Measurements from ENCODE around the gene NAA50. TPM values are rescaled to one million over a fixed set of nuclear protein-coding genes. Genes with fewer than 3 reads are reported as not detected.
A peak's percentile ranks its signal among the peaks of the same experiment; 100 is the strongest.

NAA50 gene
- total and polyA plus RNA-seq, 2 of the 13 experiments (the other 11 are each of a cell fraction or from before 2014, with no cell fraction given), result 30.2 to 233 TPM

DNA sequence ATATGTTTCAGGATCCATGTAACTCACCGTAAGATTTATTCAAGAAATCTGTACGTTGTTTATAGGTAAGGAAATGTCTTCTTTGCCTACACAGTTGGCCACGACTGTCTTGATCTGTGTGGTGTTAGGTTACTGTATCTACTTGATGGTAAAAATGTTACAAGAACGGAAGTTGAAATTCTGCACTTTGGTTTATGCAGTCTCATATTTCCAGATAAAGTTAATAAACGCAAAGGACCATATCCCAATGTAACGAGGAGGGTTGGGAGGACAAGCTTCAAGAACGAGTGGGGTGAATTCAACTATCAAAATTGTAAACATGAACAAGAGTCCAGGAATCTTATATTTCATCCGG is 50.6 kb downstream of the NAA50 start (continued):
- TF ChIP-seq, protein P1, sequence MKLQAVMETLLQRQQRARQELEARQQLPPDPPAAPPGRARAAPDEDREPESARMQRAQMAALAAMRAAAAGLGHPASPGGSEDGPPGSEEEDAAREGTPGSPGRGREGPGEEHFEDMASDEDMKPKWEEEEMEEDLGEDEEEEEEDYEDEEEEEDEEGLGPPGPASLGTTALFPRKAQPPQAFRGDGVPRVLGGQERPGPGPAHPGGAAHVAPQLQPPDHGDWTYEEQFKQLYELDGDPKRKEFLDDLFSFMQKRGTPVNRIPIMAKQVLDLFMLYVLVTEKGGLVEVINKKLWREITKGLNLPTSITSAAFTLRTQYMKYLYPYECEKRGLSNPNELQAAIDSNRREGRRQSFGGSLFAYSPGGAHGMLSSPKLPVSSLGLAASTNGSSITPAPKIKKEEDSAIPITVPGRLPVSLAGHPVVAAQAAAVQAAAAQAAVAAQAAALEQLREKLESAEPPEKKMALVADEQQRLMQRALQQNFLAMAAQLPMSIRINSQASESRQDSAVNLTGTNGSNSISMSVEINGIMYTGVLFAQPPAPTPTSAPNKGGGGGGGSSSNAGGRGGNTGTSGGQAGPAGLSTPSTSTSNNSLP (IDR thresholded peaks at IDR 0.05; ENCODE audit: low read depth, low read length), result 0 out of 2 replicates have a peak, but pooled peaks have one; percentile 10
- TF ChIP-seq ZNF44 (CRISPR knock-in tag; IDR thresholded peaks at IDR 0.05), result no peak
- TF ChIP-seq SMARCC2 (IDR thresholded peaks at IDR 0.05), result no peak
- TF ChIP-seq ZBTB1 (CRISPR knock-in tag; IDR thresholded peaks at IDR 0.05; ENCODE audit: borderline replicate concordance), result no peak
- TF ChIP-seq, protein P2, sequence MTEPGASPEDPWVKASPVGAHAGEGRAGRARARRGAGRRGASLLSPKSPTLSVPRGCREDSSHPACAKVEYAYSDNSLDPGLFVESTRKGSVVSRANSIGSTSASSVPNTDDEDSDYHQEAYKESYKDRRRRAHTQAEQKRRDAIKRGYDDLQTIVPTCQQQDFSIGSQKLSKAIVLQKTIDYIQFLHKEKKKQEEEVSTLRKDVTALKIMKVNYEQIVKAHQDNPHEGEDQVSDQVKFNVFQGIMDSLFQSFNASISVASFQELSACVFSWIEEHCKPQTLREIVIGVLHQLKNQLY (CRISPR knock-in tag; IDR thresholded peaks at IDR 0.05), result no peak
- no peak for TF ChIP-seq ONECUT2 (CRISPR knock-in tag; IDR thresholded peaks at IDR 0.05)
- no peak for TF ChIP-seq DMAP1 (CRISPR knock-in tag; IDR thresholded peaks at IDR 0.05)
- TF ChIP-seq MIER3 (CRISPR knock-in tag; IDR thresholded peaks at IDR 0.05; ENCODE audit: borderline replicate concordance), result no peak
- no peak for TF ChIP-seq SALL1 (CRISPR knock-in tag; IDR thresholded peaks at IDR 0.05)

DNA sequence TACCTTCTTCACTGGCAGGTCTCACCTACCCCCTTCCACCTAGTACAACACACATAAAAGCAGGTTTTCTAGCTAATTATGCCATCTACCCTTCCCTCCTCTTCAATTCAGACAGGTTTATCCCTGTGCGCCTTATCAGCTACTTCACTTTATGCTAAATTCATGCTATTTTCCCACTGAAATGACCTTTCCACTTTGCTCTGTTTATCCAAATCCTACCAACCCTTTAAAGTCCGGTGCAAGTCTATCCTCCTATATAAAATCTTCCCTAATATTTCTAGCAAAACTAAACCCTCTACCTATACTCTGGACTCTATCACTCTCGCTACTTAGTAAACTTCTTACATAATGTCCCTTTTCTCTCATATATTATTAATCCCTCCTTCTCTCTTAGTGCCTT is 55.6 kb downstream of the NAA50 start:
- no peak for ATAC-seq
- peaks cover 64% of the 10 kb centered on the region for H3K4me1 ChIP-seq (ENCODE audit: insufficient read depth, low read length)
- no peak for TF ChIP-seq PLRG1 (conservative IDR thresholded peaks at IDR 0.05)
- TF ChIP-seq HMGA1 (CRISPR knock-in tag; conservative IDR thresholded peaks at IDR 0.05), result no peak
- no peak for TF ChIP-seq RAD51 (IDR thresholded peaks at IDR 0.05; ENCODE audit: borderline replicate concordance)
- TF ChIP-seq HNF4G (IDR thresholded peaks at IDR 0.05; ENCODE audit: borderline replicate concordance, low read depth, low read length), result 0 out of 2 replicates have a peak, but pooled peaks have one; percentile 21
- TF ChIP-seq HNF4G (CRISPR knock-in tag; IDR thresholded peaks at IDR 0.05; ENCODE audit: borderline replicate concordance, low read depth), result no peak
- TF ChIP-seq ZFX (CRISPR knock-in tag; IDR thresholded peaks at IDR 0.05; ENCODE audit: low read depth), result no peak
- TF ChIP-seq HNF4A (CRISPR knock-in tag; IDR thresholded peaks at IDR 0.05), result peak; percentile 34; the same call in 1 of the 2 replicates
- no peak for TF ChIP-seq ZNF230 (CRISPR knock-in tag; IDR thresholded peaks at IDR 0.05)
- no peak for TF ChIP-seq ARNT (IDR thresholded peaks at IDR 0.05)
- TF ChIP-seq RBAK (CRISPR knock-in tag; IDR thresholded peaks at IDR 0.05), result no peak
- TF ChIP-seq FOXJ3 (CRISPR knock-in tag; IDR thresholded peaks at IDR 0.05; ENCODE audit: borderline replicate concordance), result 0 out of 2 replicates have a peak, but pooled peaks have one; percentile 26
- TF ChIP-seq, protein P3, sequence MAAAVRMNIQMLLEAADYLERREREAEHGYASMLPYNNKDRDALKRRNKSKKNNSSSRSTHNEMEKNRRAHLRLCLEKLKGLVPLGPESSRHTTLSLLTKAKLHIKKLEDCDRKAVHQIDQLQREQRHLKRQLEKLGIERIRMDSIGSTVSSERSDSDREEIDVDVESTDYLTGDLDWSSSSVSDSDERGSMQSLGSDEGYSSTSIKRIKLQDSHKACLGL (CRISPR knock-in tag; IDR thresholded peaks at IDR 0.05), result no peak
- TF ChIP-seq, protein P4, sequence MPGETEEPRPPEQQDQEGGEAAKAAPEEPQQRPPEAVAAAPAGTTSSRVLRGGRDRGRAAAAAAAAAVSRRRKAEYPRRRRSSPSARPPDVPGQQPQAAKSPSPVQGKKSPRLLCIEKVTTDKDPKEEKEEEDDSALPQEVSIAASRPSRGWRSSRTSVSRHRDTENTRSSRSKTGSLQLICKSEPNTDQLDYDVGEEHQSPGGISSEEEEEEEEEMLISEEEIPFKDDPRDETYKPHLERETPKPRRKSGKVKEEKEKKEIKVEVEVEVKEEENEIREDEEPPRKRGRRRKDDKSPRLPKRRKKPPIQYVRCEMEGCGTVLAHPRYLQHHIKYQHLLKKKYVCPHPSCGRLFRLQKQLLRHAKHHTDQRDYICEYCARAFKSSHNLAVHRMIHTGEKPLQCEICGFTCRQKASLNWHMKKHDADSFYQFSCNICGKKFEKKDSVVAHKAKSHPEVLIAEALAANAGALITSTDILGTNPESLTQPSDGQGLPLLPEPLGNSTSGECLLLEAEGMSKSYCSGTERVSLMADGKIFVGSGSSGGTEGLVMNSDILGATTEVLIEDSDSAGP (CRISPR knock-in tag; IDR thresholded peaks at IDR 0.05; ENCODE audit: borderline replicate concordance), result no peak
- peak; percentile 77; the same call in 1 of the 2 replicates for TF ChIP-seq ZNF652 (CRISPR knock-in tag; IDR thresholded peaks at IDR 0.05; ENCODE audit: borderline replicate concordance, low read depth)
- no peak for TF ChIP-seq ARID2 (CRISPR knock-in tag; IDR thresholded peaks at IDR 0.05; ENCODE audit: borderline replicate concordance)

More for the DNA sequence above, 55.6 kb downstream of the NAA50 start:
- in situ Hi-C loops (cut with HindIII; ENCODE audit: extremely low pct_ligation_motif_present, low pct_unique_long_range_greater_than_20kb), result no loop called here
- intact Hi-C loops (cut with micrococcal nuclease; ENCODE audit: unreplicated experiment), result no loop called here
- ChIA-PET POLR2A (no interaction called here), CTCF (ENCODE audit: low intra/inter-chr PET ratio, low total read pairs) (no interaction called here)
- 66% methylated on average over 3 of the region's 3 CpGs for WGBS (ENCODE audit: low lambda C conversion rate)
- no peak for FAIRE-seq
- Histone ChIP-seq H4K20me1 (ENCODE audit: insufficient read depth, low read length) (no peaks in the 10 kb centered on the region), H3K9ac (ENCODE audit: insufficient read depth, low read depth, low read length) (no peak overlapping the region), H3K9me3 (ENCODE audit: low read length) (no peaks in the 10 kb centered on the region), H3K27me3 (ENCODE audit: control insufficient read depth in 1 of 2, insufficient read depth in 2 of 2, low read length in 2 of 2) (no peaks in the 10 kb centered on the region), H3K79me2 (ENCODE audit: insufficient read depth, low read length) (peaks cover 71% of the 10 kb centered on the region), H3K4me3 (replicated peaks in 1 of 3; ENCODE audit: insufficient read depth in 1 of 3, low read depth in 2 of 3, low read length in 3 of 3) (no peak overlapping the region), H3K4me2 (ENCODE audit: low read depth, low read length) (peak overlapping the region; percentile 10; the same call in 1 of the 2 replicates), H3K27ac (ENCODE audit: extremely low read length, insufficient read depth, low read length) (no peak overlapping the region), H3K36me3 (replicated peaks in 1 of 2; ENCODE audit: control insufficient read depth in 1 of 2, insufficient read depth in 2 of 2, low read length in 2 of 2) (peaks cover 0 to 4% of the 10 kb centered on the region in 2 experiments; a peak in 1 of 5 replicates), H2AFZ (ENCODE audit: low read length) (no peak overlapping the region)
- no TSS peak for BruUV-seq (replicated peaks)
- DNase-seq (ENCODE audit: low spot score), result no peak

Measured in HepG2 (cell line).